ENCODE results near the gene CBLB. TPM values are rescaled to one million over a fixed set of nuclear protein-coding genes. Genes with fewer than 3 reads are reported as not detected.

CBLB gene
- total and polyA plus RNA-seq, 2 experiments from 2014 or later = 20.5 to 47.7 TPM

- H3K27me3 ChIP-seq (ENCODE audit: insufficient read depth) = no peaks in the 10 kb centered on the region
- no peaks in the 10 kb centered on the region for H4K20me1 ChIP-seq (replicated peaks; ENCODE audit: insufficient read depth)
- Mint-ChIP-seq H3K27me3 (ENCODE audit: insufficient read depth, low read depth, poor library complexity) (no peaks in the 10 kb centered on the region), H3K27ac (no peak overlapping the region), H3K9me3 (no peaks in the 10 kb centered on the region; the same call in 2 of the 3 replicates), H3K4me1 (no peaks in the 10 kb centered on the region), H3K36me3 (ENCODE audit: low read depth) (peaks cover 8% of the 10 kb centered on the region; the same call in 2 of the 3 replicates), H3K4me3 (no peak overlapping the region)
- H3K79me2 ChIP-seq (replicated peaks; ENCODE audit: insufficient read depth) = no peaks in the 10 kb centered on the region
- ATAC-seq = no peak
- no peaks in the 10 kb centered on the region for H3K4me1 ChIP-seq (ENCODE audit: insufficient read depth)
- no peaks in the 10 kb centered on the region for H3K9me2 ChIP-seq (ENCODE audit: insufficient read depth)
- H2AFZ ChIP-seq = no peak overlapping the region
- H3K4me2 ChIP-seq = no peak overlapping the region
- DNase-seq (ENCODE audit: low spot score) = no peak
- no peaks in the 10 kb centered on the region for H3K36me3 ChIP-seq (ENCODE audit: insufficient read depth)
- no peak overlapping the region for H3K27ac ChIP-seq (ENCODE audit: low read depth)
- H3F3A ChIP-seq (replicated peaks; ENCODE audit: low read depth) = no peaks in the 10 kb centered on the region
- H3K4me3 ChIP-seq = no peak overlapping the region
- no peak for TF ChIP-seq ZNF331 (CRISPR knock-in tag; IDR thresholded peaks at IDR 0.05; ENCODE audit: low read depth)
- TF ChIP-seq JUNB (IDR thresholded peaks at IDR 0.05; ENCODE audit: unreplicated experiment) = no peak
- no peak for TF ChIP-seq CREB1 (CRISPR knock-in tag; IDR thresholded peaks at IDR 0.05; ENCODE audit: low read depth)
- TF ChIP-seq EZH2phosphoT487 (IDR thresholded peaks at IDR 0.05; ENCODE audit: unreplicated experiment) = no peak
- TF ChIP-seq ETS1 (IDR thresholded peaks at IDR 0.05) = no peak
- TF ChIP-seq ZNF114 (CRISPR knock-in tag; IDR thresholded peaks at IDR 0.05) = no peak
- TF ChIP-seq NANOG (IDR thresholded peaks at IDR 0.05; ENCODE audit: borderline replicate concordance) = no peak
- TF ChIP-seq CTCF (conservative IDR thresholded peaks at IDR 0.05; ENCODE audit: low read depth in 2 of 2) = no peak
- no peak for TF ChIP-seq POLR2AphosphoS5 (IDR thresholded peaks at IDR 0.05; ENCODE audit: low read depth)
- TF ChIP-seq REST (IDR thresholded peaks at IDR 0.05; ENCODE audit: unreplicated experiment) = no peak
- TF ChIP-seq EZH2 (IDR thresholded peaks at IDR 0.05; ENCODE audit: low read depth, unreplicated experiment) = no peak
- TF ChIP-seq ZNF462 (CRISPR knock-in tag; IDR thresholded peaks at IDR 0.05) = no peak
- TF ChIP-seq STAT1 (IDR thresholded peaks at IDR 0.05; ENCODE audit: unreplicated experiment) = no peak
Observed at GRCh38 chr3:105733356-105733755, 135.5 kb downstream of the CBLB start.

Measured in GM23338 (cell line).